Thyroid gland (tissue), 4 donors: ENCODE measurements around the gene CCNB1IP1.

Source experiments
- POLR2A ChIP-seq, 2 donors: fragments of 450-650 bp; IDR thresholded peaks; one replicate each; pipeline ENCODE4 v1.6.1; 2017; ENCODE audit warnings: antibody characterized with exemption in 2 of 2, mild to moderate bottlenecking in 2 of 2, moderate library complexity in 1 of 2
- TF ChIP-seq, protein P1 (sequence below), 6 experiments: fragments of 200-600 bp in 3 of 6; fragments of 450-650 bp in 3 of 6; sonication (generic) in 3 of 6; IDR thresholded peaks; one replicate each; pipeline ENCODE4 v1.5.1; 2016 to 2019; ENCODE audit warnings: antibody characterized with exemption in 6 of 6, mild to moderate bottlenecking in 2 of 6, inconsistent platforms in 1 of 6, moderate library complexity in 1 of 6

DNA sequence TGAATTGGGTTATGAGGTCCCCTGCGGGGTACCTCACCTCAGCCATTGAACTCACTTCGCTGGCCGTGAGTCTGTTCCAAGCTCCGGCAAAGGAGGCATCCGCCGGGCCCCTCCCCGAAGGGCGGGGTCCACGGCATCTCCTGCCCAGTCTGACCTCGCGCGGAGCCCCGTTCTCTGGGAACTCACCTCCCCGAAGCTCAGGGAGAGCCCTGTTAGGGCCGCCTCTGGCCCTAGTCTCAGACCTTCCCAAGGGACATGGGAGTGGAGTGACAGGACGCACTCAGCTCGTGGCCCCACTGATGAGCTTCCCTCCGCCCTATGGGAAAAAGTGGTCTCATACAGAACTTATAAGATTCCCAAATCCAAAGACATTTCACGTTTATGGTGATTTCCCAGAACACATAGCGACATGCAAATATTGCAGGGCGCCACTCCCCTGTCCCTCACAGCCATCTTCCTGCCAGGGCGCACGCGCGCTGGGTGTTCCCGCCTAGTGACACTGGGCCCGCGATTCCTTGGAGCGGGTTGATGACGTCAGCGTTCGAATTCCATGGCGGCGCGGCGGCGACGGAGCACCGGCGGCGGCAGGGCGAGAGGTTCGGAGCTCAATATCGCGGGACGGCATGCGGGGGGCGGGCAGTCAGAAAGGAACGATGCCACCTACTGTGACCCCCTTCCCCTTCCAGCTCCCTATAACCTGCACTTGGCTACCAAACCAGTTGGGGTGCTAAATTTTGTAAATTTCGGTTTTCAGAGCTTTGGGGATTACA lies 10.2 kb upstream of the CCNB1IP1 start, which contains the start of gene PARP2:
- TF ChIP-seq, protein P1, sequence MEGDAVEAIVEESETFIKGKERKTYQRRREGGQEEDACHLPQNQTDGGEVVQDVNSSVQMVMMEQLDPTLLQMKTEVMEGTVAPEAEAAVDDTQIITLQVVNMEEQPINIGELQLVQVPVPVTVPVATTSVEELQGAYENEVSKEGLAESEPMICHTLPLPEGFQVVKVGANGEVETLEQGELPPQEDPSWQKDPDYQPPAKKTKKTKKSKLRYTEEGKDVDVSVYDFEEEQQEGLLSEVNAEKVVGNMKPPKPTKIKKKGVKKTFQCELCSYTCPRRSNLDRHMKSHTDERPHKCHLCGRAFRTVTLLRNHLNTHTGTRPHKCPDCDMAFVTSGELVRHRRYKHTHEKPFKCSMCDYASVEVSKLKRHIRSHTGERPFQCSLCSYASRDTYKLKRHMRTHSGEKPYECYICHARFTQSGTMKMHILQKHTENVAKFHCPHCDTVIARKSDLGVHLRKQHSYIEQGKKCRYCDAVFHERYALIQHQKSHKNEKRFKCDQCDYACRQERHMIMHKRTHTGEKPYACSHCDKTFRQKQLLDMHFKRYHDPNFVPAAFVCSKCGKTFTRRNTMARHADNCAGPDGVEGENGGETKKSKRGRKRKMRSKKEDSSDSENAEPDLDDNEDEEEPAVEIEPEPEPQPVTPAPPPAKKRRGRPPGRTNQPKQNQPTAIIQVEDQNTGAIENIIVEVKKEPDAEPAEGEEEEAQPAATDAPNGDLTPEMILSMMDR (IDR thresholded peaks at IDR 0.05): no peak
- peak; percentile 80 to 95 for TF ChIP-seq POLR2A (IDR thresholded peaks at IDR 0.05)
